ENCODE data around the gene CCDC78. TPM values are rescaled to one million over a fixed set of nuclear protein-coding genes. Genes with fewer than 3 reads are reported as not detected.

Gene CCDC78
- total and polyA plus RNA-seq, 2 of the 13 experiments (the other 11 are each of a cell fraction or from before 2014, with no cell fraction given), result 0.53 to 1.5 TPM

DNA sequence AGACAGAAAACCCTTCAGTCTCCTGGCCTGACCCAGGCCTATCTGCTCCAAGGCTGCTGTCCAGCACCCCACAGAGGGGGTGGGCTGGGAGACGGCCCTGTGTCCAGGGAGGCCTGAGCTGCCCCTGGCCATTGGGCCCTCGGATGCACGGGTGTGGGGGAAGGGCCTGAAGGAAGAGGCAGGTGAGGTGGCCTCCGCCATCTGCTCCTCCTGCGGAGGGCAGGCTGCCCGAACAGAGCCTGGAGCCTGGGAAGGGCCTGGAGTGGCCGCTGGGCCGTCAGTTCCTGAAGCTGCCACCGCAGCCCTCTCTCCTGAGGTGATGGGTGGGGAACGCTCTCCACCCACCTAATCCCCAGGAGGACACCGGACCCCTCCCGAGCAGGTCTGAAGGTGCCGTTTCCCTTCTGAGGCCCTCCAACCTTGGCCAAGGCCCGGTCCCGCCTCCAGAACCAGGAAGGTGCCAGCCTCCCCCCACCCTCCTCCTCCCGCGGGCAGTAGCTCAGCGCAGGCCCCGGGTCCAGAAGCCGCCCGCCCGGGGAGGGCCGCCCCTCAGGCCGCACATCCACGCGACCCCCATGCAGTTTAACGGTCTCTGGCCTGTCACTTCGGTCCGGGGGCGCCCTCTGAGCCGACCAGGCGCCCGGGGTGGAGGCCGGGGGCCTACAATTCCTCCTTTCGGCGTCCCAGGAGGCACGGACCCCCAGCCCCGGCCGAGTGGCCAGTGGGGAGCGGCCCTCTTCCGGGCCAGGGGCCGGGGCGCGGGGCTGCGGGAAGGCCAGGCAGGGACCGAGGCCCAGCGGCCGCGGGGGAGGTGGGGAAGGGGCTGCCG is 21.5 kb downstream of the CCDC78 start:
- BruUV-seq (replicated peaks), result no TSS peak
- ChIA-PET POLR2A (no interaction called here), CTCF (ENCODE audit: low intra/inter-chr PET ratio, low total read pairs) (no interaction called here)
- Histone ChIP-seq H3K36me3 (replicated peaks in 1 of 2; ENCODE audit: control insufficient read depth in 1 of 2, insufficient read depth in 2 of 2, low read length in 2 of 2) (no peaks in the 10 kb centered on the region), H3K4me1 (ENCODE audit: insufficient read depth, low read length) (no peaks in the 10 kb centered on the region), H3K9me3 (ENCODE audit: low read length) (no peaks in the 10 kb centered on the region), H3K27ac (ENCODE audit: extremely low read length, insufficient read depth, low read length) (no peak overlapping the region), H3K27me3 (ENCODE audit: control insufficient read depth in 1 of 2, insufficient read depth in 2 of 2, low read length in 2 of 2) (peaks cover 32 to 84% of the 10 kb centered on the region in 2 experiments), H4K20me1 (ENCODE audit: insufficient read depth, low read length) (peaks cover 3% of the 10 kb centered on the region; the same call in 1 of the 2 replicates), H3K4me3 (replicated peaks in 1 of 3; ENCODE audit: insufficient read depth in 1 of 3, low read depth in 2 of 3, low read length in 3 of 3) (no peak overlapping the region), H3K4me2 (ENCODE audit: low read depth, low read length) (no peak overlapping the region), H3K79me2 (ENCODE audit: insufficient read depth, low read length) (no peaks in the 10 kb centered on the region), H2AFZ (ENCODE audit: low read length) (no peak overlapping the region), H3K9ac (ENCODE audit: insufficient read depth, low read depth, low read length) (no peak overlapping the region)
- no peak for DNase-seq (ENCODE audit: low spot score)
- TF ChIP-seq, protein P1, sequence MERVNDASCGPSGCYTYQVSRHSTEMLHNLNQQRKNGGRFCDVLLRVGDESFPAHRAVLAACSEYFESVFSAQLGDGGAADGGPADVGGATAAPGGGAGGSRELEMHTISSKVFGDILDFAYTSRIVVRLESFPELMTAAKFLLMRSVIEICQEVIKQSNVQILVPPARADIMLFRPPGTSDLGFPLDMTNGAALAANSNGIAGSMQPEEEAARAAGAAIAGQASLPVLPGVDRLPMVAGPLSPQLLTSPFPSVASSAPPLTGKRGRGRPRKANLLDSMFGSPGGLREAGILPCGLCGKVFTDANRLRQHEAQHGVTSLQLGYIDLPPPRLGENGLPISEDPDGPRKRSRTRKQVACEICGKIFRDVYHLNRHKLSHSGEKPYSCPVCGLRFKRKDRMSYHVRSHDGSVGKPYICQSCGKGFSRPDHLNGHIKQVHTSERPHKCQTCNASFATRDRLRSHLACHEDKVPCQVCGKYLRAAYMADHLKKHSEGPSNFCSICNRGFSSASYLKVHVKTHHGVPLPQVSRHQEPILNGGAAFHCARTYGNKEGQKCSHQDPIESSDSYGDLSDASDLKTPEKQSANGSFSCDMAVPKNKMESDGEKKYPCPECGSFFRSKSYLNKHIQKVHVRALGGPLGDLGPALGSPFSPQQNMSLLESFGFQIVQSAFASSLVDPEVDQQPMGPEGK (CRISPR knock-in tag; IDR thresholded peaks at IDR 0.05), result no peak
- TF ChIP-seq BORCS8-MEF2B (CRISPR knock-in tag; IDR thresholded peaks at IDR 0.05) (no peak), CHCHD3 (CRISPR knock-in tag; IDR thresholded peaks at IDR 0.05) (no peak), ZNF619 (CRISPR knock-in tag; IDR thresholded peaks at IDR 0.05) (no peak), ZNF24 (IDR thresholded peaks at IDR 0.05) (no peak), TBX3 (IDR thresholded peaks at IDR 0.05; ENCODE audit: borderline replicate concordance) (no peak), ZNF768 (CRISPR knock-in tag; IDR thresholded peaks at IDR 0.05) (no peak), POLR2AphosphoS5 (IDR thresholded peaks at IDR 0.05; ENCODE audit: low read depth, low read length) (no peak), DMAP1 (CRISPR knock-in tag; IDR thresholded peaks at IDR 0.05) (no peak), EZH2 (conservative IDR thresholded peaks at IDR 0.05; ENCODE audit: low read depth, low read length) (peak; percentile 78), ZNF337 (CRISPR knock-in tag; IDR thresholded peaks at IDR 0.05; ENCODE audit: borderline replicate concordance, low read depth) (no peak), WIZ (CRISPR knock-in tag; IDR thresholded peaks at IDR 0.05) (no peak)
- TF ChIP-seq, protein P2, sequence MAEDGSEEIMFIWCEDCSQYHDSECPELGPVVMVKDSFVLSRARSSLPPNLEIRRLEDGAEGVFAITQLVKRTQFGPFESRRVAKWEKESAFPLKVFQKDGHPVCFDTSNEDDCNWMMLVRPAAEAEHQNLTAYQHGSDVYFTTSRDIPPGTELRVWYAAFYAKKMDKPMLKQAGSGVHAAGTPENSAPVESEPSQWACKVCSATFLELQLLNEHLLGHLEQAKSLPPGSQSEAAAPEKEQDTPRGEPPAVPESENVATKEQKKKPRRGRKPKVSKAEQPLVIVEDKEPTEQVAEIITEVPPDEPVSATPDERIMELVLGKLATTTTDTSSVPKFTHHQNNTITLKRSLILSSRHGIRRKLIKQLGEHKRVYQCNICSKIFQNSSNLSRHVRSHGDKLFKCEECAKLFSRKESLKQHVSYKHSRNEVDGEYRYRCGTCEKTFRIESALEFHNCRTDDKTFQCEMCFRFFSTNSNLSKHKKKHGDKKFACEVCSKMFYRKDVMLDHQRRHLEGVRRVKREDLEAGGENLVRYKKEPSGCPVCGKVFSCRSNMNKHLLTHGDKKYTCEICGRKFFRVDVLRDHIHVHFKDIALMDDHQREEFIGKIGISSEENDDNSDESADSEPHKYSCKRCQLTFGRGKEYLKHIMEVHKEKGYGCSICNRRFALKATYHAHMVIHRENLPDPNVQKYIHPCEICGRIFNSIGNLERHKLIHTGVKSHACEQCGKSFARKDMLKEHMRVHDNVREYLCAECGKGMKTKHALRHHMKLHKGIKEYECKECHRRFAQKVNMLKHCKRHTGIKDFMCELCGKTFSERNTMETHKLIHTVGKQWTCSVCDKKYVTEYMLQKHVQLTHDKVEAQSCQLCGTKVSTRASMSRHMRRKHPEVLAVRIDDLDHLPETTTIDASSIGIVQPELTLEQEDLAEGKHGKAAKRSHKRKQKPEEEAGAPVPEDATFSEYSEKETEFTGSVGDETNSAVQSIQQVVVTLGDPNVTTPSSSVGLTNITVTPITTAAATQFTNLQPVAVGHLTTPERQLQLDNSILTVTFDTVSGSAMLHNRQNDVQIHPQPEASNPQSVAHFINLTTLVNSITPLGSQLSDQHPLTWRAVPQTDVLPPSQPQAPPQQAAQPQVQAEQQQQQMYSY (CRISPR knock-in tag; IDR thresholded peaks at IDR 0.05), result no peak
- TF ChIP-seq, protein P3, sequence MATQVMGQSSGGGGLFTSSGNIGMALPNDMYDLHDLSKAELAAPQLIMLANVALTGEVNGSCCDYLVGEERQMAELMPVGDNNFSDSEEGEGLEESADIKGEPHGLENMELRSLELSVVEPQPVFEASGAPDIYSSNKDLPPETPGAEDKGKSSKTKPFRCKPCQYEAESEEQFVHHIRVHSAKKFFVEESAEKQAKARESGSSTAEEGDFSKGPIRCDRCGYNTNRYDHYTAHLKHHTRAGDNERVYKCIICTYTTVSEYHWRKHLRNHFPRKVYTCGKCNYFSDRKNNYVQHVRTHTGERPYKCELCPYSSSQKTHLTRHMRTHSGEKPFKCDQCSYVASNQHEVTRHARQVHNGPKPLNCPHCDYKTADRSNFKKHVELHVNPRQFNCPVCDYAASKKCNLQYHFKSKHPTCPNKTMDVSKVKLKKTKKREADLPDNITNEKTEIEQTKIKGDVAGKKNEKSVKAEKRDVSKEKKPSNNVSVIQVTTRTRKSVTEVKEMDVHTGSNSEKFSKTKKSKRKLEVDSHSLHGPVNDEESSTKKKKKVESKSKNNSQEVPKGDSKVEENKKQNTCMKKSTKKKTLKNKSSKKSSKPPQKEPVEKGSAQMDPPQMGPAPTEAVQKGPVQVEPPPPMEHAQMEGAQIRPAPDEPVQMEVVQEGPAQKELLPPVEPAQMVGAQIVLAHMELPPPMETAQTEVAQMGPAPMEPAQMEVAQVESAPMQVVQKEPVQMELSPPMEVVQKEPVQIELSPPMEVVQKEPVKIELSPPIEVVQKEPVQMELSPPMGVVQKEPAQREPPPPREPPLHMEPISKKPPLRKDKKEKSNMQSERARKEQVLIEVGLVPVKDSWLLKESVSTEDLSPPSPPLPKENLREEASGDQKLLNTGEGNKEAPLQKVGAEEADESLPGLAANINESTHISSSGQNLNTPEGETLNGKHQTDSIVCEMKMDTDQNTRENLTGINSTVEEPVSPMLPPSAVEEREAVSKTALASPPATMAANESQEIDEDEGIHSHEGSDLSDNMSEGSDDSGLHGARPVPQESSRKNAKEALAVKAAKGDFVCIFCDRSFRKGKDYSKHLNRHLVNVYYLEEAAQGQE (IDR thresholded peaks at IDR 0.05; ENCODE audit: borderline replicate concordance in 1 of 2, low read depth in 1 of 2, low read length in 2 of 2), result peak; percentile 36 to 85
- no peak for FAIRE-seq
- ATAC-seq, result peak; percentile 9; the same call in 2 of the 3 replicates
- intact Hi-C loops (cut with micrococcal nuclease; ENCODE audit: unreplicated experiment) (no loop called here), in situ Hi-C loops (cut with HindIII; ENCODE audit: extremely low pct_ligation_motif_present, low pct_unique_long_range_greater_than_20kb) (no loop called here)
- WGBS (ENCODE audit: low lambda C conversion rate), result 4% methylated on average over 10 of the region's 50 CpGs
